CD14-positive monocyte (primary cell): Measurements from ENCODE around the gene TGFA. TPM values are rescaled to one million over a fixed set of nuclear protein-coding genes. Genes with fewer than 3 reads are reported as not detected.
"Not testable (repeated sequence)": the region's sequence is repeated elsewhere in the genome, so short reads cannot be mapped to it uniquely, and the experiment has no call there.

Experiments
- DNase-seq, 3 donors: peaks; one replicate each; pipeline ENCODE4 v3.0.0-alpha.2; 2011 to 2022
- H2AFZ ChIP-seq: 2 replicates; pipeline ENCODE4 v1.6.0; 2012; ENCODE audit warnings: mild to moderate bottlenecking, low read depth, low read length, inconsistent platforms; ENCODE audit not compliant: insufficient read depth, poor library complexity, severe bottlenecking
- H3K27ac ChIP-seq, 2 donors: 1 replicate in 1 of 2; 2 replicates in 1 of 2; pipeline ENCODE4 v1.5.1; 2012 to 2013; ENCODE audit warnings: low read length in 2 of 2, control low read depth in 1 of 2, inconsistent platforms in 1 of 2, low read depth in 1 of 2, mild to moderate bottlenecking in 1 of 2
- H3K27me3 ChIP-seq, 2 donors: one replicate each; pipeline versions ENCODE4 v1.6.0 to v1.6.1; 2011 to 2013; ENCODE audit warnings: low read length in 2 of 2; ENCODE audit not compliant: control insufficient read depth in 2 of 2, insufficient read depth in 2 of 2
- H3K36me3 ChIP-seq, 2 donors: replicated peaks in 1 of 2; 1 replicate in 1 of 2; 2 replicates in 1 of 2; pipeline versions ENCODE4 v1.5.1 to v1.6.1; 2012 to 2013; ENCODE audit warnings: low read length in 2 of 2, control low read depth in 1 of 2, inconsistent platforms in 1 of 2, mild to moderate bottlenecking in 1 of 2; ENCODE audit not compliant: insufficient read depth in 2 of 2, control insufficient read depth in 1 of 2
- H3K4me1 ChIP-seq, 2 donors: 1 replicate in 1 of 2; 2 replicates in 1 of 2; pipeline versions ENCODE4 v1.5.1 to v1.6.1; 2012 to 2013; ENCODE audit warnings: low read length in 2 of 2, control low read depth in 1 of 2, inconsistent platforms in 1 of 2, mild to moderate bottlenecking in 1 of 2, moderate library complexity in 1 of 2; ENCODE audit not compliant: insufficient read depth in 2 of 2, control insufficient read depth in 1 of 2
- H3K4me2 ChIP-seq: replicated peaks from 2 replicates; pipeline ENCODE3; 2012; ENCODE audit warnings: low read length, moderate library complexity, mild to moderate bottlenecking; ENCODE audit not compliant: poor library complexity, severe bottlenecking; ENCODE audit errors: extremely low read depth
- H3K4me3 ChIP-seq, 3 experiments: fragments of 200-600 bp in 1 of 3; sonication (generic) in 1 of 3; replicated peaks in 1 of 3; 1 replicate in 2 of 3; 2 replicates in 1 of 3; pipeline ENCODE4 v1.5.1; 2011 to 2013; ENCODE audit warnings: low read length in 3 of 3, mild to moderate bottlenecking in 3 of 3, control low read depth in 2 of 3, low read depth in 2 of 3, inconsistent platforms in 1 of 3, moderate library complexity in 1 of 3
- H3K79me2 ChIP-seq: 2 replicates; pipeline ENCODE4 v1.6.0; 2012; ENCODE audit warnings: mild to moderate bottlenecking, control low read depth, inconsistent platforms, low read length, moderate library complexity; ENCODE audit not compliant: insufficient read depth
- H3K9ac ChIP-seq: 2 replicates; pipeline ENCODE4 v1.6.0; 2017; ENCODE audit warnings: low read length, mild to moderate bottlenecking; ENCODE audit not compliant: insufficient read depth, poor library complexity, severe bottlenecking
- H3K9me3 ChIP-seq, 2 donors: replicated peaks in 1 of 2; 1 replicate in 1 of 2; 2 replicates in 1 of 2; pipeline versions ENCODE4 v1.5.1 to v1.6.1; 2012 to 2013; ENCODE audit warnings: low read length in 2 of 2, control low read depth in 1 of 2; ENCODE audit not compliant: control insufficient read depth in 1 of 2, insufficient read depth in 1 of 2
- H4K20me1 ChIP-seq: 2 replicates; pipeline ENCODE4 v1.6.0; 2012; ENCODE audit warnings: mild to moderate bottlenecking, low read length, control low read depth, moderate library complexity; ENCODE audit not compliant: insufficient read depth
- H3K27ac Mint-ChIP-seq, 7 donors: one replicate each; pipeline ENCODE4 v1.8.0; 2020; ENCODE audit warnings: mild to moderate bottlenecking in 7 of 7, mixed read lengths in 7 of 7, moderate library complexity in 6 of 7, inconsistent platforms in 2 of 7
- H3K27me3 Mint-ChIP-seq, 3 donors: one replicate each; pipeline ENCODE4 v1.8.0; 2021 to 2022; ENCODE audit warnings: low read depth in 3 of 3, mild to moderate bottlenecking in 3 of 3, mixed read lengths in 3 of 3, moderate library complexity in 3 of 3, inconsistent platforms in 1 of 3
- H3K36me3 Mint-ChIP-seq, 2 donors: one replicate each; pipeline ENCODE4 v1.8.0; 2020; ENCODE audit warnings: mixed read lengths in 2 of 2, inconsistent platforms in 1 of 2, mild to moderate bottlenecking in 1 of 2
- H3K4me1 Mint-ChIP-seq: one replicate; pipeline ENCODE4 v1.8.0; 2020; ENCODE audit warnings: mild to moderate bottlenecking, mixed read lengths
- H3K4me3 Mint-ChIP-seq, 2 donors: one replicate each; pipeline ENCODE4 v1.8.0; 2020; ENCODE audit warnings: mild to moderate bottlenecking in 2 of 2, mixed read lengths in 2 of 2, moderate library complexity in 1 of 2
- H3K9me3 Mint-ChIP-seq, 7 donors: one replicate each; pipeline ENCODE4 v1.8.0; 2020 to 2022; ENCODE audit warnings: mixed read lengths in 7 of 7, mild to moderate bottlenecking in 6 of 7, moderate library complexity in 6 of 7, inconsistent platforms in 2 of 7
- WGBS: methylation state at CpG from one replicate; pipeline ENCODE4 v1.1.5; 2013; ENCODE audit warnings: missing lambda C conversion rate; ENCODE audit not compliant: insufficient coverage; 5-methylcytosine and 5-hydroxymethylcytosine counted together
- intact Hi-C, 2 donors: fragments of 100-400 bp; cut with micrococcal nuclease; formaldehyde crosslinking; loops; one replicate each; pipeline versions ENCODE4 v1.15.0 to v1.15.1; 2023
- polyA plus RNA-seq, 3 donors: library from polyadenylated mRNA; depleted of rRNA in 1 of 3; unstranded in 2 of 3; stranded (reverse) in 1 of 3; fragments of 300-500 nt in 2 of 3; fragments of >200 nt in 1 of 3; fragmentation: Illumina TruSeq in 2 of 3; gene quantifications; 1 replicate in 2 of 3; 2 replicates in 1 of 3; pipeline ENCODE4 v1.2.3, GENCODE V29; 2012 to 2021
- TF ChIP-seq, protein P1 (sequence below): fragments of 200-600 bp; IDR thresholded peaks from one replicate; pipeline ENCODE4 v1.8.0; 2022; ENCODE audit warnings: antibody characterized with exemption, mild to moderate bottlenecking

Gene TGFA
- polyA plus RNA-seq, 3 donors: 1.7 to 2.5 (median 1.7) TPM

DNA sequence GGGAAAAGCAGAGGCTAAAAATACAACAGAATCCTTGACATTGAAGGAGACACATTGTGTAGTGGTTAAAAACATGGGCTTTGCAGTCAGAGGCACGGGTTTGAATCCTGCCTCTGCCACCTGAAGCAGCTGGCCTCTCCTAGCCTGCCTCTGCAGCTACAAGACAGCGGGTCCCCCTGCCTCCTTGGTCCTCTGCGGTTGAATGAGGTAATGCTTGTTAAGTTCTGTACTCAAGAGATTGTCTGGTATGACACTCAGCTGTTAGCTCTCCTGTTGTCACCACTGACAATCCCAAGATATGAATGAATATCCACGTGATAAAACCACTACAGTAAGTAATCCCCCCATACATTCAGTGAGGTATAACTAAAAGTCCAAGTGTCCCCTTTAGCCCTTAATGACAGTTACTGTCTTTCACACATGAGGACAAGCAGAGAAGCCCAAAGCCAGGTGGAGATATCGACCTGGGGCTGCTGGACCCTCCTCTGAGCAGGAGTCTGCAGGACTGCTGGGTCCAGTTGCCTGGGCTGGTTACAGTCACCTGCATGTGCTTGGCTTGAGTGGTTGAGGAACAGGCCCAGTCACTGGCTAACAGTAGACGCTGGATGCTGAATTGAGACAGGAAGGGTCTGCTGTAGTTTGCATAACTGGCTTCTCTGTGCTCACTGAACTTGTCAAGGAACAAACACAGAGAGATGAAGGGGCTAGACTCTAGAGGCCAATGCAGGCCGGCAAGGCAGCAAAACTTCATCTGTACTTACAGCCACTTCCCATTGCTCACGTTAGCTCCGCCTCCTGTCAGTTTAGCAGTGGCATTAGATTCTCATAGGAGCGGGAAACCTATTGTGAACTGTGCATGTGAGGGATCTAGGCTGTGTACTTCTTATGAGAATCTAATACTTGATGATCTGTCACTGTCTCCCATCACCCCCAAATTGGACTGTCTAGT lies 85.5 kb downstream of the TGFA start:
- H3K27me3 Mint-ChIP-seq: peaks cover 1 to 10% (median 2%) of the 10 kb centered on the region in 3 donors
- no peaks in the 10 kb centered on the region for H3K9me3 Mint-ChIP-seq
- H3K4me1 Mint-ChIP-seq: peaks cover 39% of the 10 kb centered on the region
- Histone ChIP-seq H3K27me3 (no peaks in the 10 kb centered on the region), H4K20me1 (no peaks in the 10 kb centered on the region), H3K4me1 (peaks cover 34 to 36% of the 10 kb centered on the region in 2 donors), H3K9ac (no peak overlapping the region), H3K27ac (no peak overlapping the region), H3K4me2 (no peak overlapping the region), H3K9me3 (no peaks in the 10 kb centered on the region), H3K79me2 (no peaks in the 10 kb centered on the region), H2AFZ (peak overlapping the region; percentile 14), H3K4me3 (no peak overlapping the region), H3K36me3 (no peaks in the 10 kb centered on the region)
- WGBS: 61% methylated on average over 5 of the region's 10 CpGs
- intact Hi-C loops: no loop called here
- DNase-seq: no peak
- peak overlapping the region in 1 of 2 donors; percentile 33 for H3K4me3 Mint-ChIP-seq
- H3K36me3 Mint-ChIP-seq: peaks cover 0 to 2% of the 10 kb centered on the region in 2 donors
- TF ChIP-seq, protein P1, sequence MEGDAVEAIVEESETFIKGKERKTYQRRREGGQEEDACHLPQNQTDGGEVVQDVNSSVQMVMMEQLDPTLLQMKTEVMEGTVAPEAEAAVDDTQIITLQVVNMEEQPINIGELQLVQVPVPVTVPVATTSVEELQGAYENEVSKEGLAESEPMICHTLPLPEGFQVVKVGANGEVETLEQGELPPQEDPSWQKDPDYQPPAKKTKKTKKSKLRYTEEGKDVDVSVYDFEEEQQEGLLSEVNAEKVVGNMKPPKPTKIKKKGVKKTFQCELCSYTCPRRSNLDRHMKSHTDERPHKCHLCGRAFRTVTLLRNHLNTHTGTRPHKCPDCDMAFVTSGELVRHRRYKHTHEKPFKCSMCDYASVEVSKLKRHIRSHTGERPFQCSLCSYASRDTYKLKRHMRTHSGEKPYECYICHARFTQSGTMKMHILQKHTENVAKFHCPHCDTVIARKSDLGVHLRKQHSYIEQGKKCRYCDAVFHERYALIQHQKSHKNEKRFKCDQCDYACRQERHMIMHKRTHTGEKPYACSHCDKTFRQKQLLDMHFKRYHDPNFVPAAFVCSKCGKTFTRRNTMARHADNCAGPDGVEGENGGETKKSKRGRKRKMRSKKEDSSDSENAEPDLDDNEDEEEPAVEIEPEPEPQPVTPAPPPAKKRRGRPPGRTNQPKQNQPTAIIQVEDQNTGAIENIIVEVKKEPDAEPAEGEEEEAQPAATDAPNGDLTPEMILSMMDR: no peak
- H3K27ac Mint-ChIP-seq: no peak overlapping the region

DNA sequence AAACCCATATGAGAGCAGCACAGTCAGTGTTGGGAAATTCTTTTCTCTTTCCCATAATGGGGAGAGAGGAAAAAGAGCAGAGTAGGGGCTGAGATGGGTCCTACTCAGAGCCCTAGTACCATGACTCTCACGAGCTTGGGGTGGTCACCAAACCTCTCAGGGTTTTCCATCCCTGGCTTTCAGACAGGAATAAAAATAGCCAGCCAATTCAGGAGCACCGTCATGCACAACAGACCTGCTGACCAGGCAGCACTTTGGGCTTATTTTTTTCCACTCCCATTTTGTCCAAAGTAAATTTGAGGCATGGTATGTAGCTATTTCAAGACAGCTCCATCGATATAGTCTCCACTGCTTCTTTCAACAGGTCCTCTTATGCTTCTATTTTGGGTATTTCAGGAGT lies 86.4 kb downstream of the TGFA start:
- TF ChIP-seq, protein P1: no peak
- H3K9me3 Mint-ChIP-seq: no peaks in the 10 kb centered on the region
- H3K9ac ChIP-seq: no peak overlapping the region
- DNase-seq: no peak
- H4K20me1 ChIP-seq: no peaks in the 10 kb centered on the region
- no peak overlapping the region for H3K4me3 Mint-ChIP-seq
- H3K27me3 ChIP-seq: no peaks in the 10 kb centered on the region
- H3K79me2 ChIP-seq: no peaks in the 10 kb centered on the region
- 100% methylated on average over 1 of the region's 3 CpGs for WGBS
- no peak overlapping the region for H3K27ac Mint-ChIP-seq
- peaks cover 1 to 10% (median 2%) of the 10 kb centered on the region in 3 donors for H3K27me3 Mint-ChIP-seq
- no peaks in the 10 kb centered on the region for H3K9me3 ChIP-seq
- no peak overlapping the region for H3K27ac ChIP-seq
- no peak overlapping the region for H3K4me3 ChIP-seq
- intact Hi-C loops: no loop called here
- peaks cover 0 to 2% of the 10 kb centered on the region in 2 donors for H3K36me3 Mint-ChIP-seq
- H3K4me1 ChIP-seq: peaks cover 25 to 27% of the 10 kb centered on the region in 2 donors
- peaks cover 30% of the 10 kb centered on the region for H3K4me1 Mint-ChIP-seq
- no peak overlapping the region for H2AFZ ChIP-seq
- H3K36me3 ChIP-seq: no peaks in the 10 kb centered on the region
- no peak overlapping the region for H3K4me2 ChIP-seq

DNA sequence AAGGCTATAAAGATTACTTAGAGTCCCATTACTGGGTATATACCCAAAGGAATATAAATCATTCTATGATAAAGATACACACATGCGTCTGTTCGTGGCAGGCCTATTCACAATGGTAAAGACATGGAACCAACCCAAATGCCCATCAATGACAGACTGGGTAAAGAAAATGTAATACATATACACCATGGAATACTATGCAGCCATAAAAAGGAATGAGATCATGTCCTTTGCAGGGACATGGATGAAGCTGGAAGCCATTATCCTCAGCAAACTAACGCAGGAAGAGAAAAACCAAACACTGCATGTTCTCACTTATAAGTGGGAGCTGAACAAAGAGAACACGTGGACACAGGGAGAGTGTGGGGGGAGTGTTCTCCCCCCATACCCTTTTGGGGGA lies 87.0 kb downstream of the TGFA start:
- H3K27me3 ChIP-seq, H3K9me3 Mint-ChIP-seq, H3K79me2 ChIP-seq, H4K20me1 ChIP-seq, H3K27me3 Mint-ChIP-seq, H3K4me3 ChIP-seq, H3K4me3 Mint-ChIP-seq, H2AFZ ChIP-seq, H3K27ac Mint-ChIP-seq, intact Hi-C loops, H3K36me3 Mint-ChIP-seq, DNase-seq, H3K9ac ChIP-seq, H3K9me3 ChIP-seq, H3K36me3 ChIP-seq, H3K4me2 ChIP-seq, H3K27ac ChIP-seq: not testable (repeated sequence)
- peaks cover 20 to 21% of the 10 kb centered on the region in 2 donors for H3K4me1 ChIP-seq
- H3K4me1 Mint-ChIP-seq: peaks cover 24% of the 10 kb centered on the region
- no CpG with 5 or more reads among the region's 4 CpGs for WGBS
